GM18517 (cell line): ENCODE results near the gene KRTCAP2.
"Not testable (repeated sequence)": the region's sequence is repeated elsewhere in the genome, so short reads cannot be mapped to it uniquely, and the experiment has no call there.

ENCODE experiments used
- ATAC-seq: cut with Tn5 transposase; IDR thresholded peaks from one replicate; pipeline ENCODE4 v1.9.1; 2021; ENCODE audit warnings: mild to moderate bottlenecking, moderate library complexity; ENCODE audit not compliant: unreplicated experiment

Gene KRTCAP2

DNA sequence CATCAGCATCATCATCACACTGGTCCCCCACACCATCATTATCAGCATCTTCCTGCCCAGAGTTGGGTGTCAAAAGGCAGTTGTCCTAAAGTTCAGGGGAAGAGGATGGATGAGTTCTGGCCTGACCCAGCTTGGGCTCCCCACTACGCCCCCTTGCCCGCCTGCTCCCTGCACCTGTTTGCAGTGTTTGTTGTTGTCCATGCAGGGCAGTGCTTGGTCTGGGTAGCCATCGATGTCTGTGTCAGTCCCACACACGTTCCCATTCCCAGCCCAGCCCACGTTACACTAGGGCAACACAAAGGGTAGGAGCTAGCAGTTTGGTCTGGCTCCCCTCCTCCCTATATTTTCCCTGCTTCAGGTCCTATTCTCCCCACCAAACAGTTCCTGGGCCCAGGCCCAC lies 27.8 kb upstream of the KRTCAP2 start:
- ATAC-seq = no peak

DNA sequence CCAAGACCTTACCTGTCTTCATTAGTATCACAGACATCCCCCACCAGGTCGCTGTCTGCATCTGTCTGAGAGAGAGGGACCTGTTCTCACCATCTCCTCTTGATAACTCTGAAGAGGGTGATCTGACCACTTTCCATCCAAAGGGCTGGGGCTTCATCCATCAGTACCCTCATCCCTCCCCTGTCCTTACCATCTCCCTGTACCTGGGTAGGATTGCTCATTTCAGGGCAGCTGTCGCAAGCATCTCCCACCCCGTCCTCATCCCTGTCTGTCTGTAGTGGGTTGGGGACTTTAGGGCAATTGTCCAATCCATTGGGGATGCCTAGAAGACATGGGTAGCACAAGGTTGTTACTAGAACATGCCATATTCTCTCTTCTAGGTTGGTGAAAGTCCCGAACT lies 26.7 kb upstream of the KRTCAP2 start:
- ATAC-seq = no peak

DNA sequence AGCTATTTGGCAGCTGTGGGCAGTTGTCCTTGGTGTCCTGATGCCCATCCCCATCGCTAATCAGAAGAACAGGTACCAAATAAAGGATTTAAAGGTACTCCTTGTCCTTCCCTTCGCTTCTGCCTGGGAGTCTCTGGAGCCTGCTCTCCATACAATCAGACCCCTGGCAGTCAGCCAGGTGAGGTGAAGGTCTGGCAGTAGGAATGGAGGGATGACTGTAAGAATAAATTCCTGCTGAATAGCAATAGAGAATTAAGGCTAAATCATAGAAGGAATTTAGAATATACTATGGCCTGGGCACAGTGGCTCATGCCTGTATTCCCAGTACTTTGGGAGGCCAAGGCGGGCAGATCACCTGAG lies 25.4 kb upstream of the KRTCAP2 start:
- no peak for ATAC-seq

DNA sequence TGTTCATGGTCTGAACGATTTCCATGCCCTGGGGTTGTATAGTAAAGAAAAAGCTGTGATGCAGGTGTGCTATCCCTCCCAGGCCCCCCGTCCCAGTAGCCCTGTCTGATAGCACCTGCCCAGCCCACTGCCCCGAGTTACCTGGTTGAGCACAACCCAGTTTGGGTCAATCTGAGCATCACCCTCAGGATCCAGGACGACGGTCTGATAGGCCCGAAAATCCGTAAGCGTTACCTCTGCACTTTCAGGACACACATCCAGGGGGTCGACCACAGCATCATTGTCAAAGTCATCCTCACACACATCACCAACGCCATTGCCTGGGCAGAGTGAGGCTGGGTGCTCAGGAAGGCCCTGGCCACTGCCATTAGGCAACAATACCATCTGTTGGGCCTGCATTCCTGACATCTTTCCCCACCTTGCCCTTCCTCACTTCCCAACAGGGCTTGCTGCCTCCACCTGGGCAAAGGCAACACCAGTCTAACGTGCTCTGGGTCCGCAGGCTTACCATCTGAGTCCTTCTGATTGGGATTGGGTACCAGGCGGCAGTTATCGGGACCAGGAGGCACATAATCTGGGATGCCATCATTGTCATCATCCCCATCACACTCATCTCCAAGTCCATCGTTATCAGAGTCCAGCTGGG lies 24.9 kb upstream of the KRTCAP2 start:
- no peak for ATAC-seq

DNA sequence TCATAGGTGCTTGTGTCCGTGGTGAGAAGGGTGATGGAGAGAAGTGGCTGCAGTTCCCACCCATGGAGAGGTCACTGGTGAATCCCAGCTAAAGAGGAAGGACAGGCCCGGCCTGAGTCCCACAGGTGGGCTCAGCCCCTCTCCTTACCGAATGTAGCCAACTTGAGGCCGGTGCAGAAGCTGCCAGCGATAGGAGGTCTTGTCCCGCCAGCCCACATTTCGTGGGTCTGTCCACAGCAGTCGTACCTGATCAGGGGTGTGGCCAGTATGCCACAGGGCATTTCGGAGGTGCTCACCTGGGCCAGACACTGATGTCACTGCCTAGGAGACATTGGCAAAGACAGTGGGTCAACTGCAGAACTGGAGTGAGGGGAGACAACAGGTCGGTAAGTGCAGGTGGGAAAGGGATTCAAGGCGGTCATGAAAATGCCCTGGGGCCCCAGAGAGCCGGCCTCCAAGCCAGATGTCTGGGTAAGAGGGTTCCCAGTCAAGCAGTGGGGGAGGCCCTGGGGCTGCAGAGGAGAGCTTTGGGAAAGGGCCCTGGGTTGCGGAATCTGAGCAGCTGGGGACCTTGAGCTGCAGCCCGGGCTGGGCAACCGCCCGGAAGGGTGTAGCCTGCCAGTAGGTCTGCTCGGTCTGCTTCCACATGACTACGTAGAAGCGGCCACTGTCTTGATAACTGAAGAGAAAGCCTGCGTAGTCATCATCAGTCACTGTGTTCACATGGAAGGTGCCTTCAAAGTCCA lies 24.0 kb upstream of the KRTCAP2 start:
- ATAC-seq = no peak

DNA sequence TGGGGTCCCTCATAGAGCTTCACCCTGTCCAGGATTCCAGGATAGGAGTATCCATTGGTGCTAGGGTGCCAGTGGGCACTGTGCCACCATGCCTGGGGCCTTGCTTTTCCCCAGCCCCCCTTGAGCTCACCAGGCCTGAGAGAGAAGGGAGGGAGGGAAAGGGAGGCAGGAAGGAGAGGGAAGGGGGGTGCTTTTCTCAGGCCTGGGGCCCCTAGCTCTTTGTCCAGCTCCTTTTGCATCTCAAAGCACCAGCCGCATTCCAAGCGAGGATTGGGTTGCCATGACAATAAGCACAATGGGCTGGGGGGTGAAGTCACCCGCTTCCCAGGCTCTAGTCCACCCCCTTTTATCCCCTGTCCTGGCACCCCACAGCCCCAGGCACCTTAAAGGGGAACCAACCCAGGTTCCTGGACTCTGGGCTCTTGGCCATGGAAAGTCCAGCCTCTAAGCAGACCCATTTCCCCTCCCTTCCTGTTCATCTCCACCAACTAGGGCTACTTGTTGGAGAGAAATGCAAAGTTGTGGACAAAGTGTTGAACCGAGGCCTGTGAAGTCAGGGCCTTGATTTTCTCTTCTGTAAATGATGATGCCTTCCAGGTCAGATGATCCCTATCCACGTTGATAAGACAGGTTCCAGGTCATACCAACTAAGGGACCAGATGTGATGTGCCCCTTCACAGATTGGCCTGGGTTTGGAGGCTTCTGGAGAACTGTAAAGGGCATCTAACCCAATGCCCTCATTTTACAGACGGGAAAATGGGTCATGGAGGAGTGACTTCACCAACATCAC lies 23.2 kb upstream of the KRTCAP2 start:
- no peak for ATAC-seq

DNA sequence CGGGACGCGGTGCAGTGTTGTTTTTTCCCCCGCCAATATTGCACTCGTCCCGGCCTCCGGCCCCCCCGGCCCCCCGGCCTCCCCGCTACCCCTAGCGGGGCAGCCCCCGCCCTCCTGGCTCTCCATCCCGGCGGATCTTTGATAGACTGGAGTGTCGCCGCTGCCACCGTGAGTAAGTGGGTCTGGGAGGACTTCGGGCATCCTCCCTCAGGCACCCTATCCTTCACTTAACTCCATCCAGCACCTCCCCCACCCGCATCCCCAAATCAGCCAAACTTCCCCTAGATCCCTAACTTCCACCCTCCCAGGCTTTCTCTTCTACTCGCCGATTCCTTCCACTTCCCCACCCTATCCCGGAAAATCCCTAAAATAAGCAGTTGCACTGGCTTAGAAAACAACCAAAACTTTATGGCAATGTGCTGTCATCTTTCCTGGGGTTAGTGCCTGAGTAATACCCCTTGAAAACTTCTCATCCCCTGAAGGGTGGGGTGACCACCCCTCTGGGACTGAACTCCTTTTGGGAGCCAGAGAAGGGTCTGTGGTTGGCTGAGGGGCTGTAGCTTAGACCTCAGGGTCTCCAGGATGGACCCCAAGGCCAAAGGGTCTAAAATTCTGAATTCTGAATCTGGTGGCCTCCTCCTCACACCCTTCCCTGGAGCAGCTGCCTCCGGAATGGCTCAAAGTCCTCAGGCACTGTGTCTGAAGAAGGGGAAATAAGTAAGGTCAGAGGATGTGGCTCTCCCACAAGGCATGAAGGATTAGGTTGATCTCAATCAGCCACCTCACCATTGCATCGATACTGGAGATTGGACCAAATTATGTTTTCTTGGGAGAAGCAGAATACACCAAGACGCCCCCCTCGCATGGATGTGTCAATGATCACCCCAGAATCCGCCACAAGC lies 22.3 kb upstream of the KRTCAP2 start:
- no peak for ATAC-seq

DNA sequence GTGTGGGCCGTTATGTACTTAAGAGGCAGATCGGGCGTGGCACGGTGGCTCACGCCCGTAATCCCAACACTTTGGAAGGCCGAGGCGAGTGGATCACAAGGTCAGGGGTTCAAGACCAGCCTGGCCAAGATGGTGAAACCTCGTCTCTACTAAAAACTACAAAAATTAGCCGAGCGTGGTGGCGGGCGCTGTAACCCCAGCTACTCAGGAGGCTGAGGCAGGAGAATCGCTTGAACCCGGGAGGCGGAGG lies 20.8 kb upstream of the KRTCAP2 start:
- not testable (repeated sequence) for ATAC-seq

DNA sequence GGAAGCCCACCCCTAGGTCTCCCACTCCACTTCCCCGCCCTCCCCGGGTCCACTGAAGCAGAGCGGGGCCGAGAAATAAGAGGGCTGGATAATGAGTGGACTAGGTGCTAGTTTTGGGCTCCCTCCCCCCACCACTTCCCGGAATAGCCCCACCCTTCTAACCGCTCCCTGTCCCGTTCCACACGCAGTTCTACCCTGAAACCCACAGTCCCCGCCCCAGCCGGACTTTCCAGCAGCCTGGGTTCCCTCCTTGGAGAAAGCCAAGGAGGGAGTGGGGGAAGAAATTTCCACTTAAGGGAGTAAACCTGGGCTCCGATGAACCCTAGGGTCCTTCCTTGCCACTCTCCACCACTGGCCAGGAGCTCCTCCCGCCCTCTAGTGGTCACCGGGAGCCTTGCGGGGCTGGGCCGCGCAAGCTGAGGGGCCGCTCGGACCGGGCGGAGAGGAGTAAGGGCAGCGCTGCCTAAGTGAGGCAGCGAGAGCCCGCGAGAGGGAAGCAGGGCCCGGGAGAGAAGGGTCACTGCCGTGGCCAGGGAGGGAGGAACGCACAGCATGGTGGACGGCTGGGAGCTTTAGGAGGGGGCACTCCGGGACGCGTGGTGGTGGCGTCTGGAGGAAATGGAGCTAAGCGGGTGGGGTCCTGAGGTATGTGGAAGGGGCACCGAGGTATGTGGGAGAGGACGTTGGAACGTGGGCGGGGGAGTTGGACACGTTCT lies 20.3 kb upstream of the KRTCAP2 start:
- ATAC-seq = peak; percentile 66

DNA sequence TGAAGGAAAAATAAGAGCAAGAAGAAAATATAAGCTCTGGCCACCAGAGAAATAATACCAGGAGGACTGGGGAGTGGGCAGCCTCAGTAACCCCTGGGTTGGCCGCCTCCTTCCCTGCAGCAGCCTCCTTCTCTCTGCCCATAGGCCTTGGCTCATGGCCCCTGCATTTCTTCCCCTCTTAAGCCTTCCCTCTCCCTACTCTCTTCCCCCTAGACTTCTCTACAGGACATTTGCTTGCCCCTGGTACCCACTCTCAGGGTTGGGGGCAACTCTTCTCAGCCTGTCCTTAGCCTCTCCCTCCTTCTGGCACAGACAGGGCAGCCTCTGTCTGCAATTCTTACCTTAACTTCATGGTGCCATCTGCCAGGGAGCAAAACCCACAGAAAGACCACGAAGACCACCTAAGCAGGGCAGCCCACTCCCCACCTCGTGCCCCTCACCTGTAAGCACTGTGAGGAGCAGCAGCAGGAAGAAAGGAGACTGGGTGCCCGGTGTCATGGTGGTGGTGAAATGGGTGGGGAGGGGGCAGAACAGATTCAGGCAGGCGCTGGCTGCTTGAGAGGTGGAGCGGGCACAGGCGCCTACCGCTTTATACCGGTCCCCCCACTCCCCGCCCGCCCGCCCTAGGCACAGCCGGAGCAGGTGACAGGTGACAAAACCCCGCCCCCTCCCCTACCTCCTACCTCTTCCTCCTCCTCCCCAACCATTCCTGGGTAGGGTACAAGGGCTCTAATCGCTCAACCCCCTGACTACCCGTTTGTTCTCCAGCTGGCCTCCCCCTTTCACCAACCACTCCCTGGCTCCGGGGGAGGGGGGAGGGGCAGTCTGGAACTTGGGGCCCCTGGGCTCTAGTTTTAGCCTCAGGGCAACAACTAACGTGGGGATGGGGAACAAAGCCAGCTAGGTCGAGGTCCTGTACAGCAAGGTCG lies 19.5 kb upstream of the KRTCAP2 start:
- ATAC-seq = no peak

DNA sequence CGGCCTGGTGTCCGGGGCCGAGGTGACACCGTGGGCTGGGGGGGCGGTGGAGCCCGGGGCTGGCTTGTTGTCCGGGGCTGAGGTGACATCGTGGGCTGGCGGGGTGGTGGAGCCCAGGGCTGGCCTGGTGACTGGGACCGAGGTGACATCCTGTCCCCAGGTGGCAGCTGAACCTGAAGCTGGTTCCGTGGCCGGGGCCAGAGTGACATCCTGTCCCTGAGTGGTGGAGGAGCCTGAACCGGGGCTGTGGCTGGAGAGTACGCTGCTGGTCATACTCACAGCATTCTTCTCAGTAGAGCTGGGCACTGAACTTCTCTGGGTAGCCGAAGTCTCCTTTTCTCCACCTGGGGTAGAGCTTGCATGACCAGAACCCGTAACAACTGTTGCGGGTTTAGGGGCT lies 18.8 kb upstream of the KRTCAP2 start:
- ATAC-seq = no peak

DNA sequence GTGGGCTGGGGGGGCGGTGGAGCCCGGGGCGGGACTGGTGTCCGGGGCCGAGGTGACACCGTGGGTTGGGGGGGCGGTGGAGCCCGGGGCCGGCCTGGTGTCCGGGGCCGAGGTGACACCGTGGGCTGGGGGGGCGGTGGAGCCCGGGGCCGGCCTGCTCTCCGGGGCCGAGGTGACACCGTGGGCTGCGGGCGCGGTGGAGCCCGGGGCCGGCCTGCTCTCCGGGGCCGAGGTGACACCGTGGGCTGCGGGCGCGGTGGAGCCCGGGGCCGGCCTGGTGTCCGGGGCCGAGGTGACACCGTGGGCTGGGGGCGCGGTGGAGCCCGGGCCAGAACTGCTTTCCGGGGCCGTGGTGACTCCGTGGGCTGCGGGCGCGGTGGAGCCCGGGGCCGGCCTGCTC lies 16.8 kb upstream of the KRTCAP2 start:
- not testable (repeated sequence) for ATAC-seq

DNA sequence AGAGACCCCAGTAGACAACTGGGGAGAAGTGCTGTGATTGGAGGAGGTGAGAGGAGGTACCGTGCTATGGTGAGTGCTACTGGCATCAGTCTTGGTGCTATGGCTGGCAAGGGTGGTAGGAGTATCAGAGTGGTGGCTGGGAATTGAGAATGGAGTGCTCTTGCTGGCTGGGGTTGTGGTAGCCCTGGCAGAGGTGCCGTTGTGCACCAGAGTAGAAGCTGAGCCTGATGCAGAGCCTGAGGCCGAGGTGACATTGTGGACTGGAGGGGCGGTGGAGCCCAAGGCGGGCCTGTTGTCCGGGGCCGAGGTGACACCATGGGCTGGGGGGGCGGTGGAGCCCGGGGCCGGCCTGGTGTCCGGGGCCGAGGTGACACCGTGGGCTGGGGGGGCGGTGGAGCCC lies 15.2 kb upstream of the KRTCAP2 start:
- ATAC-seq = no peak

DNA sequence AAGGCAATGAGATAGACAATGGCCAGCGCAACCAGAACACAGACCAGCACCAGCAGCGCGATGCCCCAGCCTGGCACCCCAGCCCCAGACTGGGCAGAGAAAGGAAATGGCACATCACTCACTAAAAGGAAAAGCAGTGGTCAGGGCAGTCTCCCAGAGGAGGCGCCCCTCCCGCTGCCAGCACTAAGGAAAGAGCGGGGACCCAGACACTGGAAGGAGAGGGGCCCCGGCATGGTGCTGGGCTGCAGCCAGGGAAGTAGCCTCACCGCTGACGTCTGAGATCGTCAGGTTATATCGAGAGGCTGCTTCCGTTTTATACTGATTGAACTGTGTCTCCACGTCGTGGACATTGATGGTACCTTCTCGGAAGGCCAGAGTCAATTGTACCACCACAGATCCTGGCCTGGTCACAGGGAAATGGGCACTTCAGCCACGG lies 14.4 kb upstream of the KRTCAP2 start:
- no peak for ATAC-seq

DNA sequence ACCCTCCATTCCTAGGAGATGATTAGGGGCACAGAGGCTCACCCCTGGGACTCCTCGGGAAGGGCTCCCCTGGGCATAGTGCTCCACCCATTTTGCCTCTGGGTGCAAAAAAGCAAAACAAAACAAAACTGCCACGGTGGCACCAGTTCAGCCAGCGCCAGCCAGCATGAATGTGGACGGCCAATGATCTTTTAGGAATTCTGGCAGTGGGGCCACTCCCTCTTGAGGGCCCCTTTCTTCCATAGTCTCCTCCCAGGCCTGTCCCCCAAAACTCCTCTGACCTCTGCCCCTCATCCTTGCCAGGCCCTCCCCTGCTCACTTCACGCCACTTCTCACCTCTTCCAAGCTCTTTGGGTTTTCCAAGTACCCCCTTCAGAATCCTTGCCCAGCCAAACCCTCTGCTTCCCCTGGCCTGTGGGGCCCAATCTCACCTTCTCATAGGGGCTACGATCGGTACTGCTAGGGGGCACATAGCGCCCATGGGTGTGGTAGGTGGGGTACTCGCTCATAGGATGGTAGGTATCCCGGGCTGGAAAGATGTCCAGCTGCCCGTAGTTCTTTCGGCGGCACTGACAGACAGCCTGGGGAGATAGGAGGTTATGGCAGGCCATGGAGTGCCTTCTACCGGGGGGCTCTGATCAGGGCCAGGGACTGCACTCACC lies 13.8 kb upstream of the KRTCAP2 start:
- no peak for ATAC-seq

DNA sequence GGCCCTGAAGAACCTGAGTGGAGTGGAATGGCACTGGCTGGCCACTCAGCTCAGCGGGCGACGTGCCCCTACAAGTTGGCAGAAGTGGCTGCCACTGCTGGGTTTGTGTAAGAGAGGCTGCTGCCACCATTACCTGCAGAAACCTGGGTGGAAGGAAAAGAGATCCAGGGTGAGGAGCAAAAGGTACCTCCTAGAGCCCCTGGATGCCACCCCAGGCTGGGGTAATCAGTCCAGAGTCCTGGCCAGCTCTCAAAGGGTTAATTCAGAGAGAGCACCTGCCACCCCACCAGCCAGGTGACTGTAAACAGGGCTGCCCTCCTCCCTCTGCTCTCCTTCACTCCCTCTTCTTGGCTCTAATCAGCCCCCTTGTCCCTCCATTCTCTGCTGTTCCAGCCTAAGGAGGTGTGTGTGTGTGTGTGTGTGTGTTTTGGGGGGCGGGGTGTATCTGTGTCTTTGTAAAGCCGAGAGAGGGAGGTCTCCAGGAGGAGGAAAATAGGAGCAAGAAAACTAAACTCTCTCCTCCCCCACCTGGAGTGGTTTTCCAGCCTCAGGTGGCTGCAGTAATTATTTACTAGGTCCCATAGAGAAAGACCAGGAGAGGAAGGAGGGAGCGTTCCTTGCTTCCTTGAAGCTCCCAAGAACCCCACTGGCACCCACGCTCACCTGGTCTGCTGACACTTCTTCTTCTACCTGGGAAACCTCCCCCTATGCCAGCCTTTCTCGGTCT lies 13.1 kb upstream of the KRTCAP2 start:
- no peak for ATAC-seq

DNA sequence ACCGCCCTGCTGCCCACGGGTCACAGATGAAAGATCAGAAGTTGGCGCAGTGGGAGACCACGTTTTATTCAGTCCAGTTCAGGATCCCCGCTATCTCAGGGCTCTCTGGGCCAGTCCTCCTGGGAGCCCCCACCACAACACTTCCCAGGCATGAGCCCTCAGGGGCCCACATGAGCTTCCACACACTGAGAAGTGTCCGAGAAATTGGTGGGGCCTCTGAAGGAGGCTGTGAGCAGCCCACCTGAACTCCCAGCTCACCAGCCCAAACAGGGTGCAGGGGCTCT lies 12.6 kb upstream of the KRTCAP2 start:
- no peak for ATAC-seq
